Endothelial cell of umbilical vein (primary cell): ENCODE results near the gene WNT9B. TPM values are rescaled to one million over a fixed set of nuclear protein-coding genes. Genes with fewer than 3 reads are reported as not detected.

Experiments used
- BruUV-seq: library from RNA; stranded (reverse); fragments of 400-500 nt; replicated peaks from 2 replicates; lab custom pipeline; 2021; lab: Mats Ljungman, UMichigan
- CTCF ChIA-PET: fragments of 300-600, 350-600 bp; sonication (Branson Sonifier 250); formaldehyde crosslinking; loops from one replicate; lab custom pipeline; 2021; ENCODE audit warnings: antibody characterized with exemption, inconsistent platforms; lab: Charles Lee
- POLR2A ChIA-PET: fragments of 300-600, 350-600 bp; sonication (Branson Sonifier 250); formaldehyde crosslinking; loops from one replicate; lab custom pipeline; 2021; ENCODE audit warnings: antibody characterized with exemption, inconsistent platforms; lab: Charles Lee
- DNase-seq: peaks from one replicate; pipeline ENCODE4 v3.0.0-alpha.2; 2011; ENCODE audit warnings: low read depth, low spot score
- FAIRE-seq: peaks from 2 replicates; lab custom pipeline; 2011; peaks lifted over from hg19 to GRCh38; lab: Jason Lieb, UNC
- H2AFZ ChIP-seq: 2 replicates; pipeline ENCODE4 v1.6.0; 2012; ENCODE audit warnings: low read depth, low read length, control low read depth, inconsistent platforms
- H3K27ac ChIP-seq: 2 replicates; pipeline ENCODE4 v1.5.1; 2011; ENCODE audit warnings: low read depth, mild to moderate bottlenecking, control low read depth, low read length, moderate library complexity; ENCODE audit not compliant: insufficient read depth
- H3K27me3 ChIP-seq, 2 experiments: 2 replicates each; pipeline versions ENCODE4 v1.6.0 to v1.6.1; 2011; ENCODE audit warnings: low read length in 2 of 2, mixed read lengths in 1 of 2; ENCODE audit not compliant: control insufficient read depth in 2 of 2, insufficient read depth in 2 of 2
- H3K36me3 ChIP-seq, 2 experiments: 2 replicates in 1 of 2; 3 replicates in 1 of 2; pipeline ENCODE4 v1.5.1; 2011; ENCODE audit warnings: low read length in 2 of 2, mild to moderate bottlenecking in 1 of 2, moderate library complexity in 1 of 2; ENCODE audit not compliant: control insufficient read depth in 2 of 2, insufficient read depth in 2 of 2; ENCODE audit errors: extremely low read depth in 1 of 2
- H3K4me1 ChIP-seq: 3 replicates; pipeline ENCODE4 v1.5.1; 2011; ENCODE audit warnings: mild to moderate bottlenecking, low read length; ENCODE audit not compliant: control insufficient read depth, insufficient read depth; ENCODE audit errors: extremely low read depth
- H3K4me2 ChIP-seq: 2 replicates; pipeline ENCODE4 v1.6.1; 2011; ENCODE audit warnings: low read length, control low read depth, mixed read lengths; ENCODE audit not compliant: insufficient read depth
- H3K4me3 ChIP-seq, 3 experiments: fragments of 200-600 bp in 1 of 3; sonication (generic), shearing (Covaris generic) in 1 of 3; replicated peaks in 1 of 3; 2 replicates each; pipeline ENCODE4 v1.5.1; 2011 to 2016; ENCODE audit warnings: control low read depth in 3 of 3, low read length in 3 of 3, mild to moderate bottlenecking in 2 of 3, inconsistent platforms in 1 of 3, low read depth in 1 of 3, moderate library complexity in 1 of 3; ENCODE audit not compliant: insufficient read depth in 1 of 3
- H3K79me2 ChIP-seq: 2 replicates; pipeline ENCODE4 v1.6.0; 2012; ENCODE audit warnings: low read length, inconsistent platforms; ENCODE audit not compliant: control insufficient read depth, insufficient read depth
- H3K9ac ChIP-seq: replicated peaks from 2 replicates; pipeline ENCODE3; 2011; ENCODE audit warnings: low read length, control low read depth; ENCODE audit not compliant: insufficient read depth; ENCODE audit errors: extremely low read depth
- H3K9me1 ChIP-seq: replicated peaks from 3 replicates; pipeline ENCODE4 v1.6.0; 2011; ENCODE audit warnings: mild to moderate bottlenecking, low read length; ENCODE audit not compliant: control insufficient read depth, insufficient read depth; ENCODE audit errors: extremely low read depth
- H3K9me3 ChIP-seq: replicated peaks from 2 replicates; pipeline ENCODE4 v1.5.1; 2012; ENCODE audit warnings: low read length, inconsistent platforms; ENCODE audit not compliant: control insufficient read depth, insufficient read depth
- H4K20me1 ChIP-seq: replicated peaks from 2 replicates; pipeline ENCODE3; 2011; ENCODE audit warnings: mild to moderate bottlenecking, low read length; ENCODE audit not compliant: control insufficient read depth, insufficient read depth; ENCODE audit errors: extremely low read depth
- EZH2 ChIP-seq: IDR thresholded peaks from 2 replicates; pipeline ENCODE4 v1.6.1; 2012; ENCODE audit warnings: borderline replicate concordance, low read depth, mild to moderate bottlenecking, moderate library complexity, low read length, inconsistent platforms; ENCODE audit not compliant: severe bottlenecking
- FOS ChIP-seq: IDR thresholded peaks from 2 replicates; pipeline ENCODE4 v1.6.1; 2011; ENCODE audit warnings: mild to moderate bottlenecking, low read length, moderate library complexity, borderline replicate concordance; ENCODE audit not compliant: insufficient read depth
- GATA2 ChIP-seq: IDR thresholded peaks from 2 replicates; pipeline ENCODE4 v1.7.0; 2011; ENCODE audit warnings: low read depth, mild to moderate bottlenecking, moderate library complexity, mixed read lengths, low read length; ENCODE audit not compliant: insufficient read length, insufficient read depth
- JUN ChIP-seq: IDR thresholded peaks from 2 replicates; pipeline ENCODE4 v1.6.1; 2011; ENCODE audit warnings: borderline replicate concordance, low read depth; ENCODE audit not compliant: insufficient read length, insufficient read depth
- MYC ChIP-seq: IDR thresholded peaks from one replicate; pipeline ENCODE4 v1.6.1; 2011; ENCODE audit warnings: mild to moderate bottlenecking, low read depth, low read length
- POLR2A ChIP-seq: IDR thresholded peaks from 2 replicates; pipeline ENCODE4 v1.6.1; 2012; ENCODE audit warnings: low read depth, mild to moderate bottlenecking, control low read depth, low read length
- POLR2AphosphoS5 ChIP-seq: IDR thresholded peaks from 2 replicates; pipeline ENCODE4 v1.6.1; 2012; ENCODE audit warnings: low read depth, mild to moderate bottlenecking, control low read depth, low read length, moderate library complexity; ENCODE audit not compliant: insufficient read depth
- dilution Hi-C: fragments of 300-500 bp; cut with MboI; formaldehyde crosslinking; loops from one replicate; pipeline ENCODE4 v1.15.0; 2019; ENCODE audit warnings: low sequenced_read_pairs; ENCODE audit not compliant: extremely low pct_ligation_motif_present
- intact Hi-C: fragments of 100-400 bp; cut with micrococcal nuclease; formaldehyde crosslinking; loops from one replicate; pipeline ENCODE4 v1.10.0; 2022
- polyA plus RNA-seq, 4 experiments: library from polyadenylated mRNA; depleted of rRNA in 3 of 4; stranded (reverse) in 3 of 4; unstranded in 1 of 4; fragments of >200 nt; gene quantifications; 2 replicates each; pipeline versions ENCODE4 v1.2.1 to v1.2.3, GENCODE V29; 2011 to 2012; ENCODE audit warnings: missing spikeins in 1 of 4
- total RNA-seq: library from RNA; stranded (reverse); gene quantifications from 2 replicates; pipeline ENCODE4 v1.2.3, GENCODE V29; 2021
- TF ChIP-seq, protein P1 (sequence below), 2 donors: IDR thresholded peaks; 1 replicate in 1 of 2; 2 replicates in 1 of 2; pipeline ENCODE4 v1.5.1; 2011; ENCODE audit warnings: low read length in 2 of 2, mild to moderate bottlenecking in 2 of 2, moderate library complexity in 2 of 2, control low read depth in 1 of 2, inconsistent platforms in 1 of 2, low read depth in 1 of 2; ENCODE audit not compliant: insufficient read depth in 1 of 2; ENCODE audit errors: extremely low read depth in 1 of 2
- TF ChIP-seq, protein P2 (sequence below): IDR thresholded peaks from 2 replicates; pipeline ENCODE4 v1.6.1; 2011; ENCODE audit not compliant: insufficient read depth, insufficient read length

Gene WNT9B
- total and polyA plus RNA-seq, 2 donors (not counting 3 experiments of a cell fraction or from before 2014, with no cell fraction given), result not detected

- BruUV-seq, result no TSS peak
- peaks cover 15% of the 10 kb centered on the region for H3K4me1 ChIP-seq
- CTCF ChIA-PET, result no interaction called here
These were observed 71.6 kb downstream of the WNT9B start, which contains the start of gene GOSR2 for GRCh38 chr17:46922804-46923635. TSS of gene GOSR2 (plus strand) at chr17:46923160. CDS start at chr17:46923193, 33 bp downstream.

DNA sequence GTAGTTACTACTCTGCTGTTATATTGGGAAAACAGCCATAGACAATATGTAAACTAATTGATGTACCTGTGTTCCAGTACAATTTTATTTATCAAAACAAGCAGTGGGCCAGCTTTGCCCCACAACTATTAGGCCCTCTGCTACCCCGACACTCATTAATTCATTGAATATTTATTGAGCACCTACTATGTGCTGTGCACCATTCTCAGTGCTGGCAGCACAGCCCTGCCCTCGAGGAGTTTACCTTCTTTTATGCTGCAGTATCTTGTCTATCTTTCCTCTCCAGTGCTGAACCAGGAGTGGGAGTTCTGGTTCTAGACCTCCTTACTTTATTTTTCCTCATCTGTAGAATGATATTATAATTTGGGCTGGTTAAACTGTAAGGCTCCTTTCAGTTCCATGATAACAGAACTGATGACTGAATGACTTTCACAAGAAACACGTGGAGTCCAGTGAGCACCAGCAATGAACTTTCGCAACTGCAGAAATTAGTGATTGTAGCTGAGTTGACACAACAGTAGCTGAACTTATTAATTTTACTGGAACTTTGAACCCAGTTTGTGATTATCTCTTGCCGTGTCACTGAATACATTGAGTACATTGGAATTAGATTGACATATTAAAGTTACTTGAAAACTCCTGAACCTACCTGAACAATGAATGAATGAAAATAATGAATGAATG is 73.9 kb downstream of the WNT9B start:
- POLR2A ChIA-PET, result no interaction called here
- Histone ChIP-seq H3K4me1 (peaks cover 37% of the 10 kb centered on the region), H3K27me3 (no peaks in the 10 kb centered on the region), H3K4me3 (no peak overlapping the region), H3K36me3 (no peaks in the 10 kb centered on the region), H3K79me2 (peaks cover 66% of the 10 kb centered on the region), H3K4me2 (no peak overlapping the region), H3K9me1 (no peaks in the 10 kb centered on the region), H3K9ac (no peak overlapping the region), H2AFZ (no peak overlapping the region), H3K27ac (no peak overlapping the region), H3K9me3 (no peaks in the 10 kb centered on the region), H4K20me1 (peaks cover 3% of the 10 kb centered on the region)
- TF ChIP-seq POLR2AphosphoS5, result no peak
- no peak for TF ChIP-seq GATA2
- no peak for TF ChIP-seq EZH2
- TF ChIP-seq, protein P1, sequence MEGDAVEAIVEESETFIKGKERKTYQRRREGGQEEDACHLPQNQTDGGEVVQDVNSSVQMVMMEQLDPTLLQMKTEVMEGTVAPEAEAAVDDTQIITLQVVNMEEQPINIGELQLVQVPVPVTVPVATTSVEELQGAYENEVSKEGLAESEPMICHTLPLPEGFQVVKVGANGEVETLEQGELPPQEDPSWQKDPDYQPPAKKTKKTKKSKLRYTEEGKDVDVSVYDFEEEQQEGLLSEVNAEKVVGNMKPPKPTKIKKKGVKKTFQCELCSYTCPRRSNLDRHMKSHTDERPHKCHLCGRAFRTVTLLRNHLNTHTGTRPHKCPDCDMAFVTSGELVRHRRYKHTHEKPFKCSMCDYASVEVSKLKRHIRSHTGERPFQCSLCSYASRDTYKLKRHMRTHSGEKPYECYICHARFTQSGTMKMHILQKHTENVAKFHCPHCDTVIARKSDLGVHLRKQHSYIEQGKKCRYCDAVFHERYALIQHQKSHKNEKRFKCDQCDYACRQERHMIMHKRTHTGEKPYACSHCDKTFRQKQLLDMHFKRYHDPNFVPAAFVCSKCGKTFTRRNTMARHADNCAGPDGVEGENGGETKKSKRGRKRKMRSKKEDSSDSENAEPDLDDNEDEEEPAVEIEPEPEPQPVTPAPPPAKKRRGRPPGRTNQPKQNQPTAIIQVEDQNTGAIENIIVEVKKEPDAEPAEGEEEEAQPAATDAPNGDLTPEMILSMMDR (IDR thresholded peaks at IDR 0.05; ENCODE audit: extremely low read depth in 1 of 2, insufficient read depth in 1 of 2, low read depth in 1 of 2, low read length in 2 of 2), result no peak
- TF ChIP-seq, protein P2, sequence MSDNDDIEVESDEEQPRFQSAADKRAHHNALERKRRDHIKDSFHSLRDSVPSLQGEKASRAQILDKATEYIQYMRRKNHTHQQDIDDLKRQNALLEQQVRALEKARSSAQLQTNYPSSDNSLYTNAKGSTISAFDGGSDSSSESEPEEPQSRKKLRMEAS, result no peak
- TF ChIP-seq FOS, result no peak
- TF ChIP-seq JUN, result no peak
- no peak for TF ChIP-seq POLR2A
- no peak for TF ChIP-seq MYC
- CTCF ChIA-PET, result no interaction called here
- intact Hi-C loops (no loop called here), dilution Hi-C loops (no loop called here)
- FAIRE-seq (no peak), DNase-seq (no peak)
- no TSS peak for BruUV-seq

More at GRCh38 chr17:46922804-46923635, 71.6 kb downstream of the WNT9B start, which contains the start of gene GOSR2:
- no peaks in the 10 kb centered on the region for H3K9me1 ChIP-seq
- FAIRE-seq (peak; percentile 91), DNase-seq (peak; percentile 95)
- TF ChIP-seq POLR2AphosphoS5 (peak; percentile 90), GATA2 (no peak), FOS (peak; percentile 18), POLR2A (peak; percentile 95)
- TF ChIP-seq, protein P2, result peak; percentile 61
- peaks cover 3% of the 10 kb centered on the region for H4K20me1 ChIP-seq
- H2AFZ ChIP-seq, result peak within 1 kb of the TSS; percentile 85
- H3K9me3 ChIP-seq, result no peaks in the 10 kb centered on the region
- H3K27me3 ChIP-seq, result no peaks in the 10 kb centered on the region
- peak within 1 kb of the TSS; percentile 84 for H3K27ac ChIP-seq
- POLR2A ChIA-PET, result no interaction called here
- H3K79me2 ChIP-seq, result peaks cover 51% of the 10 kb centered on the region
- peak within 1 kb of the TSS; percentile 87 for H3K9ac ChIP-seq
- H3K4me2 ChIP-seq, result peak within 1 kb of the TSS; percentile 99
- no peaks in the 10 kb centered on the region for H3K36me3 ChIP-seq
- intact Hi-C loops, result no loop called here
- dilution Hi-C loops, result no loop called here
- peak within 1 kb of the TSS; percentile 48 to 94 (median 82) for H3K4me3 ChIP-seq
